GM19463 (cell line): ENCODE results near the gene KAT7.

Experiments
- ATAC-seq: cut with Tn5 transposase; IDR thresholded peaks from one replicate; pipeline ENCODE4 v1.9.1; 2021; ENCODE audit warnings: mild to moderate bottlenecking, moderate library complexity; ENCODE audit not compliant: unreplicated experiment

The KAT7 gene

DNA sequence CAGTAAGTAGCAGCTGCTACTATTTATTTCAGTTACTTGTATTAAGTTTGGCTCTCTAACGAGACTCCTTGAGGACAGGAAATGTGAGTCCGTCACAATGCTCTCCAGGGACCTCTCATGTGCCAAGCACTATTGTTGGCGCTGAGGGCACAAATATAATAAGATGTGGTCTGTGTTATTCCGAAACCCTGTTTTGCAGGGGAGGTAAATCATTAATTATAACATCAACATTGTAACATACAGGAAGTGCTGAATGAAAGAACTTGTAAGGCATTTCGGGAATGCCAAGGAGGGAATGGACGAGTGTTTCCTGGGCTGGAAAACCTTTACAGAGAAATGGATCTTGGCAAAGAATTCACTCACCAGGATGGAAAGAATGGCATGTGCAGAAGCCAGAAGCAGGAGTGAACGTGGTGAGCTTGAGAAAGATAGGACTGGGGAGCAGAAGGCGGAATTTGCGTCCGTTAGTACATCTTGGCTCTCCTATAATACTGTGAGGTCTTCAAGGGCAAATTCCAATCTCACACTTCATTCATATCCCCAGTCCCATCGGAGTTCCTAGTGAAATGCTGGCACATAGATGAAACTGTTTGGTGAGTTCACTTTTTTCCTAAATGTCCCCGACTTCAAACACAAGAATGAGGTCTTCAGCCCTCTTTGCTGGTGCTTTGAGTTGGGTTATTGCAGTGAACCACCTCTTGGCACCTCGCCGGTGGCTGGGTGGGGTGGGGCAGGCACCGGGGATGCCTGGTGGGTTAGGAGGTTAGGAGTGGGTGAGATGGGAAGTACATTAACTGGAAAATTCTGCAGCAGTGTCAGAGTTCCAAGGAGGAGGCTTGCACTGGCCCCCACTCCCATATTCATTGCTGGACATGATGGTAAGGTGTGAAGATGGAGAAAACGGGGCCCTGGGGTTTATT, 47.9 kb downstream of the KAT7 start:
- no peak for ATAC-seq

DNA sequence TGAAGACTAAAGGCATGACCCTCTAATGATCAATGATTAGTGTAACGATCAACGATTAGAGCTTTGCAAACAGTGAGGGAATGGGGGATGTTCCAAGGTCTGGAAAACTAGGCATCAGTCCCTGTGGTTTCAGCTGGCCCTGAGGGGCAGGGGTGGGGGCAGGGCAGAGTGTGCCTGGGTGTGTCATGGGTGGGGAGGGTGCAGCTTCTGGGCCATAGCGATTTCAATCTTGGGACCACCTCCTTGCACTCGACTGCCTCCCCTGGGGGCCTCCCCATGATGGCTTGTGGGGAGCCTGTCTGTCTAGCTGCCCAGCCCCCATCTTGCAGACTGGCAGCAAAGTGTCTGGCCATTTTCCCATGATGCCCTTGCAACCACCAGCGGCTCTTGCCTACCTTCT, 51.0 kb downstream of the KAT7 start:
- no peak for ATAC-seq

DNA sequence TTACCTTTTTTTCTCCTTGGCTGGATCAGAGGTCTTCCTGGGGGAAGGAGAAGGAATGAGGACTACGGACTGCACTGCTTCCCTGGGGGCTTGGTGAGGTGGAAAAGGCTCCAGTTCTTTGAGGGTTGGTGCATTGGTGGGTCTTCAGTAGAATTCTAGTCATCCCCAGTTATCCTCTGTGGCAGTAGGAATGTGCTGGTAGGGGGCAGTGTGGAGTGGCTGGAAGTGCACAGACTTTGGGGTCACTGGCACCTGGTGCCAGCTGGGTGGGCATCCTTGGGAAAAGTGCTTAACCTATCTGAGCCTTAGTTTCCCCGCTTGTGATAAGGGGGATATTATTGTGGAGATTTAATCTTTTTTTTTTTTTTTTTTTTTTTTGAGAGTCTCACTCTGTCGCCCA, 53.1 kb downstream of the KAT7 start:
- no peak for ATAC-seq

DNA sequence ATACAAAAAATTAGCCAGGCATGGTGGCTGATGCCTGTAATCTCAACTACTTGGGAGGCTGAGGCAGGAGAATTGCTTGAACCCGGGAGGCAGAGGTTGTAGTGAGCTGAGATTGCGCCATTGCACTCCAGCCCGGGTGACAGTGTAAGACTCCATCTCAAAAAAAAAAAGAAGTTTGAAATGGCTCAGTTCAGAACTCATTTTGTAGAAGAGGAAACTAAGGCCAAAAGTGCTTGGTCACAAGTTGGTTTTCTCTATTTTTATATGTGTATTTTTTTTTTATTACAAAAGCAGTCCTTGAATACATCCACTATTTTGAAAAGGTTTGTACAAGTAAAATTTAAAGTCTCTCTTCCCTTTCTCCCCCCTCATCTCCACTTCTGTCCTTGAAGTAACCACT, 53.9 kb downstream of the KAT7 start:
- ATAC-seq: no peak

DNA sequence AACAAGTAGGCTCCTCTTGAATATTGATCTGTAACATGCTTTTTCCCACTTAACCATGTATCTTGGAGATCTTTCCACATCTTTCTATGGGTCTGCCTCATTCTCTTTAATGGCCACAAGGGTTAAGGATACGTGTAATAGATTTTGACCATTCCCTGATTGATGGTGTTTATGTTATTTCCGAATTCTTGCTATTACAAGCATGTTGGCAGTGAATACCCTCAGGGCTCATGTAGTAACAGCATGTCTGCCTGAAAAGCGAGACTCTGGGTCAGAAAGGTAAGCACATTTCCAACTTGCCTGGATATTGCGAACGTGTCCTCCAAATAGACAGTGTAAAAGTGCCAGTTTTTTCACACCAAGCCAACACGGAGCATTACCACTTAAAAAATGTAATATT, 54.4 kb downstream of the KAT7 start:
- ATAC-seq: no peak

DNA sequence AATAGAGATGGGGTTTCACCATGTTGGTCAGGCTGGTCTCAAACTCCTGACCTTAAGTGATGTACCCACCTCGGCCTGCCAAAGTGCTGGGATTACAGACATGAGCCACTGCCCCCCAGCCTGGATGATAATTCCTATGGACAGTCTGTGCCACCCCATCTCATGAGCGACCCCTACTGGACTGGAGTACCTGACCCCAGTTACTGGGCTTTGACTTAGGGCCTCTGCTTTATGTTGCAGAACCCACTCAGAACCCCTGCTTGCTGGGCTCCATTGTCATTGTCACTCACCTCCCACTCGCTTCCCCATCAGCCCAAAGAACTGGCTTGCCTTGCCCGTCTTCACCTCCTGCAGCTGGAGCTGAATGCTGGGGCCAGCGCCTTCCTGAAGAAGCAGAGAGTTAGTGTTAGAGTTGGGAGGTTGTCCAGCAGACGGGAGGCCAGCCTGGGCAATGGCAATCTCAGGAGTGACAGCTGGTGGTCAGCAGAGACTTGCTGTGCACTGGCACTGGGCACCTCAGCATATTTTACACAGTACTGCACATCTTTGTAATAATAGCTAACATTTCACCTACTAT, 55.4 kb downstream of the KAT7 start:
- ATAC-seq: no peak

DNA sequence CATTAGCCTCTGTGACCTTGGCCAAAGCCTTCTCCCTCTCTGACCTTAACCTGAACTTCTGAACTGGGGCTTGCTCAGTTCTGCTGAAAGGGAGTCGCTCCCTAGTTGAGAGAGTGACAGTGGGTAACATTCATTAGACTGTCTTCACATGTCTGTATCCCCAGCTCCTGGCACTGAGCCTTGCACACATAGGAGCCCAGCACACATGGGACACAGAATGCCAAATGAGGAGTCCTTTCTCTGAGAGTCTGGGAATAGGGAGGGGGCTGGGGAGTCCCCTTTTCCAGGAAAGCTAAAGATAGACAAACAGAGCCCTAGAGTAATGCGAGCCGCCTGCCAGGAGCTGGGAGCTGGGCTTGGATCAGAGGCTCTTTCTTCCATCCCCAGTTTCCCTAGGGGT, 56.8 kb downstream of the KAT7 start:
- ATAC-seq: no peak

DNA sequence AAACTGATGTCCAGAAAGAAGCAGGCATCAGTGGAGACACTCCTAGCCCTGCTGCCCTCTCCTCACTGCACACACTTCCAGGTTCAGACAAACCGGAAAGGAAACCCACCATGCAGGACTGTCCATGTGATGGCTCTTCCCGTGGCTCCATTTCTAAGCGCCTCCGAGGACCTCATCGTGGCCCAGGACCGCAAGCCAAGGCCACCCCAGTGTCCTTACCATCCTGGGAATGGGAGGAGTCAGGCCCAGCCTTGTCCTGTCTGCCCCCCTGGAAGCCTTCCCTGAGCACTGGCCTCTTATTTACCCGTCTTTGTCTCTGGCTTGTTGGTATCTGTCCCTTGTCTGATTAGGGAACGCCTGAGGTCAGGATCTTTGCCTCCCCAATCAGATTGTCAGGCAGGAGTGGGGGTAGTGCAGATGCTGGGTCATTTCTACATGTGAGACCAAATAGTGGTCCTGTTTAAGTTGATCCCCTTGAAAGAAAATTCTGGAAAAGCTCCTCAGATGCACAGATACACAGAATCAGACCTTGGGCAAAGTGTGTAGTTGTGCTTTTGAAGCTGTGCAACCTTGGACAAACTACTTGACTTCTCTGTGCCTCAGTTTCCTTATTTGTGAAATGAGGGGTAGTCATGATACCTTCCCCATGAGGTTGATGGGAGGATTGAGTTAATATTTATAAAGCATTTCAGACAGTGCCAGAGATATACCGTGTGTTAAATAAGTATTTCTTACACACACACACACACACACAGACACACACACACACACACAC, 58.6 kb downstream of the KAT7 start:
- ATAC-seq: no peak

DNA sequence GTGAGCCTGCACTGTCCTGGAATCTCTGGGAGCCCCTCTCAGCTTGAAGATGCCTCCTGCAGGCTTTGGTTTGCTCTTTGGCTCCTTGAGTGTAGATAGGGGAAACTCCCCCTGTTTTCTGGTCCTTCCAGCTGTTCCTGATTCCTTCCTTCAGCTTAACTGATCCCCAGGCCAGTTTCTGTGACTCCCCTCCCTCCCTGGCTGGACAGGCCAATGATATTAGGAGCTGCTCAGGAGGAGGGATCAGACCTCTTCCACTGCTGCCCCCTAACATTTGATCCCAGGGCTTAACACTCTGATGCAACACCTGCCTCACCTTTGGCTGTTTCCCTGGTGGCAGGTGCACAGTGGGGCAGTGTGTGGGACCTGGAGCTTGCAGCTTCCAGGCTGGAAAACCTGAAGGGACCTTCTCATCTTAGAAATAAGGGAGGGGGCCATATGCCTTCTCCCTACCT, 59.6 kb downstream of the KAT7 start, which contains the start of gene TAC4:
TAC4 (minus strand) TSS at position 51 of the 455 bp plus-strand sequence. CDS start 52 bp downstream, outside the sequence.
- no peak for ATAC-seq

DNA sequence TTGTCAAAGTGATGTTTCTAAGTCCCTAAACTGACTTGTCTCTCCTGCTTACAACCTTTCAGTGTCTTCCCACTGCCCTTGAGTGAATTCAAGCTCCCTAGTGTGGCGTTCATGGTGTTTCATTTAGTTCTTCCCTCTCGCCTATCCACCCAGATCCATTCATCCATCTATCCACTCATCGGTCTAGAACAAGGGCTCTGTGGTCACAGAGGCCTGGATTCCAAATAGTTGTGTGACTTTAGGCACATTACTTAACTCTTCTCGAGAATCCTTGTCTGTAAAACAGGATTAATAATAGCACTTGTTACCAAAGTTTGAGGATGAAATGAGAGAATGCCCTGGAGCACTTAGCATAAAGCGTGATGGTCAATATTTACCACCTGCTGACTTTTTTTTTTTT, 60.3 kb downstream of the KAT7 start:
- ATAC-seq: no peak

DNA sequence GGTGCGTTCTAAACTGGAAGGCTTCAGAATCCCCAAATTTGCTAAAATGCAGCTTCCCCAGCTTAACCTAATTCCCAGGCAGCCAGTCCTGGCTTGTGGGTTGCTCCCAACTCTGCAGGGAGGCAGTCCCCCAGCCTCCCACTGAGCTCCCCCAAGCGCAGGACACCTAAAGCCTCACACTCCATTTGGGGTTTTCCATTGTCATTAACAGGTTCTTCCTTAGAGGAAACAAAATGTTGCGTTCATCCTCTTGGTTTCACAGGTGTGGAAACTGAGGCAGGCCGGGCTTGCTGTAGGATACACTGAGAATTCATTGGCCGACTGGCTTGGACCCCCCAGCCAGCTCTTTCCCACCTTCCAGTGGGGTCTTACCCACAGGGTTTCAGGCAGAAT, 61.7 kb downstream of the KAT7 start:
- ATAC-seq: no peak

DNA sequence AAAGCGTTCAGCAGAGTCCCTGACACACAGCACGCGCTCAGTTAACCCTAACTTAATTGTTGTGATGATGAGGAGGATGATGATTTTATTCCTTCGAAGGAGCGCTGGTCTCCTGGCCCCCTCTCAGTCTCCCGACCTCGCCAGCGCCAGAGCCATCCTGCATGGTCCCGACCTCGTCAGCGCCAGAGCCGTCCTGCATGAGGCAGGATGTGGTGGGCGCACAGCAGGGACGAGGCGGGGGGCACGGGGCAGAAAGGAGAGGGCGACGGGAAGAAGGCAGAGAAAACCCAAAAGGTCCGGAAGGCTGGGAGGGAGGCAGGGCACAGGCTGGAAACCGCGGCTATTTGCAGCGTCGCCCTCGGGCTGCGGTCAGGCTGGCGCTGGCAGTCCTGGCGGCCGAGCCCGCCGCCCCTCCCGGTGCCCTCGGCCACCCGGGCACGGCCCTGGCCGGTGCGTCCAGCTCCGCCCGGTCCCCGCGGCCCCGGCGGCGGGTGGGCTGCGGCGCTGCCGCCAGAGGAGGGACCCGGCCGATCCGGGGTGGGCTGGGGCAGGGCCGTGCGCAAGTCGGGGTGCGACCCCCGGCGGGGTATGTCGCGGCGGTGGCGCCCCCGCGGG, 62.4 kb downstream of the KAT7 start:
- no peak for ATAC-seq

DNA sequence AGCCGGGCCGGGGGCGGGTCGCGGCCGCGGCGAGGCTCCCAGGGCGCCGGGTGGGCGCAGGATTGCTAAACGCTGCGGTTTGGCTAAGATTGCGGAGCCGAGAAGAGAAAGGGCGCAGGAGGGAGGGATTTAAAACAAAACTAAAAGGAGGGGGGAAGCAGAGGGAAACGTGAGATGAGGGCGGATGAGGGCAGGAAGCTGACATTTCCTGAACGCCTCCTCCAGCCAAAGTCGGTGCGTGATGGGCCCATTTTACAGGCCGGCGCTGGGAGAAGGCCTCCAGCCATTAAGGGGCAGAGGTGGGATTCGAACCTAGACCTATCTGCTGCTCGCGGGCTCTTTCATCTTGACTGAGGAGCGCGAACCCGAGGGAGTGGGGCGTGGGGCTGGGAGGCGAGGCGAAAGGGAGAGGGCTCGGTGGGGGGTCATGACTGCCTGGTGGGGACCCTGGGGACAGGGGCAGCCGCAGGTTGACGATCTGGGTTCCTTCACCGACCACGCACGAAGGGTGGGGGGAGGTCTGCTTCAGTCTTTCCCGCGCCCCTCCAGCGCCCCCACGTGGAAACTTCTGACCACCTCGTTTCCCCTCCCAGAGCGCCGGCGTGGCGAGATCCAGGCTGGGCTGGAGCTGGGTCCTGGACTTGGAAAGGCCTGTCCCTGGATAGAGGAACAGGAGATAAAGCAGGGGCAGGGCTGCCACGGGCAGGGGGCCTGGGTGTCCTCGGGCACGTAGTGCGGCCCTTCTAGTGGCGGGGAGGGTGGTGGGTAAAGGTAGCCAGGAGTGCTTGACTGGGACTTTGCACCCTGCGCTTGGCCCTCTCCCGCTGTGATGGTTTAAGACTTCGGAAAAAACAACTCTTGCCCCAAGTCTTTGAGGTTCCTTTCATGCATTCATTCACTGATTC, 63.2 kb downstream of the KAT7 start:
- ATAC-seq: no peak

DNA sequence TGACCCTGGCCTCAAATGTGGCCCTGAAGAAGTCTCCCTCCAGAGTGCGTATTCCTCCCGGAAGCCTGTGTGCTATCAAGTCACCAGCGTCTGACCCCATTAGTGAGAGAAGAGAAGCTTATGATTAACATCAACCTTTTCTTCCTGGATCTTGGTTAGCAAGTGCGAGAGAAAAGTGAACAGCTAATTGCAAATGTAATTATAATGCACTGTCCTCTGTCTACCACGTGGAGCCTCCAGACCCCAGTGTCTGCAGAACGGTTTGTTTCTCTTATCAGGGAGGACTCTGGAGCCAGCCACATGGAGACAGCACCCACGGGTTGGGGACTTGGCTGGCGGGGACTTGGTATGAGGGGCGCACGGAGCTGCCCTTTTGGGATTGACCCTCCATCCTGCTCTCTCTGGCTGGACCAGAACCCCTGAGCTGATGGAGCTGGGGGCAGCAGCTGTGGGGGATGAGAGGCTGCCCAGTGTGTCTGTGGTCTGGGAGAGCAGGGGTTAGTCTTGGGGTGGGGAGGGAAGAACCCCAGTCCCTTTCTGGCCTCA, 65.1 kb downstream of the KAT7 start:
- ATAC-seq: no peak

DNA sequence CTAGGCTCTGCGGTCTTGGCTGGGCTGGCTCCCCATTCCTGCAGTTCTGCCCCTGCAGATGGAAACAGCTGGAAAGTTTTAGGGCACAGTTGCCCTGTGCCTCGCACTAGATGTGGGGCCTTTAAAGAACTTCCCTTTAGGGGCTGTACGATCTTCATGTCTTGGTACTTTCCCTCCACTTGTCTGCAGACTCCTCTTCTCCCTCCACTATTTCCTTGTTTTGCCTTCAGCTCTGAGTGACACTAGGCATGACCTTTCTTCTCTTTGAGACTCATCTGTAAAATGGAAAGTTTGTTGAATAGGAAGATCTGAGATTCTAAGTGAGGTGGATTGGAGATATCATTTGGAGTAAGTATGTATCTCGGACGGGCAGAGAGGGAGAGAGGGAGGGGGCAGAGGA, 65.6 kb downstream of the KAT7 start:
- ATAC-seq: no peak

DNA sequence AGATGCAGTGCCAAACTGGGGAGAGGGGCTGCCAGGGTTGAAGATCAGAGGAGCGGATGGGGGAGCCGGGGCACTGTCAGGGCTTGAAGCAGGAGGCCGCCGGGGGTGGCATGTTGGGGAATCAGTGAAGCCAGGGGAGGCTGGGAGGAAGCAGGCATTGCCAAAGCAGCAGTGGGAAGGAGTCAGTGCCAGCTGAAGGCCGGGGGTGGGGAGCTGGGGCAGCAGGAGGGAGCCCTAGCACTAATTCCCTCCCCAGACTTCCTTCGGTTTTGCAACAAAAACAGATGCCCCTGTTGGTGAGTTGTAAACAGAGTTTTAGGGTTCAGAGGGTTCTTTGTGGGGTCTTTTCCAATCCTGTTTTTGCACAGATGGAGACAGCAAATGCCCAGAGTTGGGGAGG, 70.3 kb downstream of the KAT7 start:
- ATAC-seq: no peak

DNA sequence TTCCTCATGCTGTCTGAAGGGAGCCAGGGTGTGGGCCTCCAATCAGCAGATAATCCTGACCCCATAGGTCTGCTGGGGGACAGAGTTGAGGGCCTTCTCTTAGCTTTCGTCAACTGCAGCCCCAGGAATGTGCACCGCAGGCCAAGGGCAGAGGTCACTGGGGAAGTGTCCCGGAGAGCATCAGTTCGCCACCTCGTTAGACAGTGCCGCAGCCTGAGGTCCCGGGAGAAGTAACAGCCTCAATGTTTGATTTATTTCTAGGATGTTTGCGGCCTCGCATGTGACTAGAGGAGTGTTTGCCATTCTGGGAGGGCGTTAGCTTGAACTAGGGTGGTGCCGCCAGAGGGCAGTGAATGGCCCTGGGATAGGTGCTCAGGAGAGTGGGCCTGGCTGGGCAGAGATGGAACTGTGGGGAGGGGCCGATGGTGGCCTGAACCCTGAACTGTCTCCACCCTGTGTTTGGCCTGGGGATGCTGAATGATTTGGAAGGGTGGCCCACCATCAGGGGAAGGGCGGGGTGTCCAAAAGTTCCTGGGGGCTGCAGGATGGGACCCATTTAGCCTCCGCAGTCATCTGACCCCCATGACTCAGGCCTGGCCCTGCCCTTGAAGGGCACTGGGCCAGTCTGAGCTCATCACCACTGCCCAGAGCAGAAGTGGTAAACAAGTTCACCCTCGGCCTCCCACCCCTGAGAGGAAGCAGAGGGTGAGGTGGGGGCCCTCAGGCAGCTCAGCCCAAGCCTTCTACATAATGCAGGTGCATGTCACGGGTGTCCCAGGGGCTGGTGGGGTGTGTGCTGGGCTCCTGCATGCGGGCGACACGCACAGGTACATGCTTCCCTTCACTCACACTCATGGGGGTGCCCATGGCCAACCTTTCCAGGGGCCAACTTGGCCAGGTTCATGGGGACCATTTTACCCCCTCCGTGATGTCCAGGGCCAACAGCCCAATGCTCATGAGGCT, 71.8 kb downstream of the KAT7 start:
- no peak for ATAC-seq

DNA sequence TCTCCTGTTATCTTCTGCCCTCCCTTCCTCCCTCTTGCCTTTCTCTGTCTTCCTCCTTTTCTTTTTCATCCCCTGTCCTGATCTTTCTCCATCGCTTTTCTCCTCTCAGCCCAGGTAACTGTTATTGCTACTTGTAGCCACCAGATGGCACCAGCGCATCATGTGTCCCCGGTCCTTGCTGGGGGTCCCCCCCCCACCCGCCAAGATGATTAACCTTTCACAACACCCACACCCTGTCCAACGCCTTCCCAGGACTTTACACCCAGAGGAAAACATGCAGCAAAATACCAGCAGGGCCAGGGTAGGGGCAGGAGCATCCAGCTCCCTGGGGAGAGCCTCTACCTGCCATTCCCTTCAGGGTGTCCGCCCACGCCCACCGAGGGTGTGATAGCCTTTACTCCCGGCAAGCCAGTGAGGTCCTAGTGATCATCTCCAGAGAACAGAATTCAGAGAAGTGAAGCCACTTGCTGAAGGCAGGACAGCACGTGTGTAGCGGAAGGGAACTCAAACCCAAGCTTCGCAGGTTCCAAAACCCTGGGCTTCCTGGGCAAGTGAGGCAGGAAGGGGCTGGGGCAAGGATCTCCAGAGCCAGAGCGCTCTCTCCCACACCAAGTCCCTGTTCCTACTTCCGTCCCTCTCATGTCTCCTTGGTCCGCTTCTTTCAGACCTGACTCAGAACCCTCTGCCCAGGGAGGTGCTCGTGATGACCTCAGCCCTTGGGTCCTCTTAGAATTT, 72.8 kb downstream of the KAT7 start:
- ATAC-seq: no peak
